HepG2 (cell line): ENCODE measurements around the gene SYTL1. TPM values are rescaled to one million over a fixed set of nuclear protein-coding genes. Genes with fewer than 3 reads are reported as not detected.

Source experiments
- ATAC-seq: fragments of 200-7000 bp; cut with Tn5 transposase; 3 replicates; pipeline ENCODE4 v1.9.1; 2020; ENCODE audit warnings: mild to moderate bottlenecking, moderate library complexity
- BruUV-seq: library from RNA; stranded (reverse); fragments of 400-500 nt; replicated peaks from 2 replicates; lab custom pipeline; 2021; lab: Mats Ljungman, UMichigan
- CTCF ChIA-PET: fragments of 300-600 bp; formaldehyde crosslinking; extraction: SDS; loops from one replicate; lab custom pipeline; 2021; ENCODE audit warnings: low total read pairs, inconsistent platforms, low intra/inter-chr PET ratio; lab: Yijun Ruan, JAX
- POLR2A ChIA-PET: fragments of 350-600 bp; sonication (Branson Sonifier 250); formaldehyde crosslinking; loops from one replicate; lab custom pipeline; 2020; ENCODE audit warnings: antibody characterized with exemption, inconsistent platforms; lab: Yijun Ruan, JAX
- DNase-seq: peaks from one replicate; pipeline ENCODE4 v3.0.0-alpha.2; 2015; ENCODE audit warnings: low spot score
- FAIRE-seq: peaks from 3 replicates; lab custom pipeline; 2011; peaks lifted over from hg19 to GRCh38; lab: Jason Lieb, UNC
- H2AFZ ChIP-seq: one replicate; pipeline ENCODE4 v1.6.1; 2011; ENCODE audit warnings: low read length, inconsistent platforms
- H3K27ac ChIP-seq: fragments of 300-600 bp; 3 replicates; pipeline ENCODE4 v1.8.0; 2011; ENCODE audit warnings: mixed run types, mild to moderate bottlenecking, mixed read lengths, low read length, inconsistent platforms; ENCODE audit not compliant: insufficient read depth; ENCODE audit errors: extremely low read length
- H3K27me3 ChIP-seq, 2 experiments: fragments of 200-600 bp in 1 of 2; 2 replicates in 1 of 2; 3 replicates in 1 of 2; pipeline versions ENCODE4 v1.6.0 to v1.8.0; 2011; ENCODE audit warnings: low read length in 2 of 2, mild to moderate bottlenecking in 2 of 2, moderate library complexity in 2 of 2, inconsistent platforms in 1 of 2; ENCODE audit not compliant: insufficient read depth in 2 of 2, control insufficient read depth in 1 of 2
- H3K36me3 ChIP-seq, 2 experiments: fragments of 200-600 bp in 1 of 2; replicated peaks in 1 of 2; 2 replicates in 1 of 2; 3 replicates in 1 of 2; pipeline versions ENCODE4 v1.5.1 to v1.8.0; 2011; ENCODE audit warnings: low read length in 2 of 2, inconsistent platforms in 1 of 2; ENCODE audit not compliant: insufficient read depth in 2 of 2, control insufficient read depth in 1 of 2
- H3K4me1 ChIP-seq: 2 replicates; pipeline ENCODE4 v1.5.1; 2012; ENCODE audit warnings: low read length, inconsistent platforms; ENCODE audit not compliant: insufficient read depth
- H3K4me2 ChIP-seq: 2 replicates; pipeline ENCODE4 v1.6.0; 2011; ENCODE audit warnings: low read depth, low read length, inconsistent platforms
- H3K4me3 ChIP-seq, 3 experiments: fragments of 200-600 bp in 1 of 3; sonication (generic), shearing (Covaris generic) in 1 of 3; replicated peaks in 1 of 3; 2 replicates each; pipeline ENCODE4 v1.5.1; 2011 to 2016; ENCODE audit warnings: low read length in 3 of 3, inconsistent platforms in 2 of 3, low read depth in 2 of 3, mild to moderate bottlenecking in 2 of 3, control low read depth in 1 of 3, mixed read lengths in 1 of 3; ENCODE audit not compliant: insufficient read depth in 1 of 3
- H3K79me2 ChIP-seq: one replicate; pipeline ENCODE4 v1.6.1; 2011; ENCODE audit warnings: low read length, inconsistent platforms; ENCODE audit not compliant: insufficient read depth
- H3K9ac ChIP-seq: 2 replicates; pipeline ENCODE4 v1.6.0; 2011; ENCODE audit warnings: mild to moderate bottlenecking, low read depth, low read length, inconsistent platforms; ENCODE audit not compliant: insufficient read depth
- H3K9me3 ChIP-seq: 2 replicates; pipeline ENCODE4 v1.5.1; 2012; ENCODE audit warnings: mild to moderate bottlenecking, low read length
- H4K20me1 ChIP-seq: 2 replicates; pipeline ENCODE4 v1.6.0; 2011; ENCODE audit warnings: inconsistent platforms, mild to moderate bottlenecking, low read length, moderate library complexity; ENCODE audit not compliant: insufficient read depth
- CREB1 ChIP-seq, 2 experiments: fragments of 450-650 bp in 1 of 2; IDR thresholded peaks; 2 replicates each; pipeline ENCODE4 v1.6.1; 2016 to 2017; ENCODE audit warnings: control low read depth in 1 of 2, mild to moderate bottlenecking in 1 of 2, missing compliant biosample characterization in 1 of 2, missing genetic modification characterization in 1 of 2
- HDAC2 ChIP-seq: sonication (generic); formaldehyde crosslinking; IDR thresholded peaks from 2 replicates; pipeline ENCODE4 v1.4.0; 2020; ENCODE audit warnings: missing genetic modification reagents
- HOXA7 ChIP-seq: sonication (generic); formaldehyde crosslinking; IDR thresholded peaks from 2 replicates; pipeline ENCODE4 v1.8.1; 2022; ENCODE audit warnings: mild to moderate bottlenecking, missing genetic modification reagents, moderate library complexity
- KDM2A ChIP-seq: sonication (generic); formaldehyde crosslinking; IDR thresholded peaks from 2 replicates; pipeline ENCODE4 v1.4.0; 2020; ENCODE audit warnings: low read depth, missing genetic modification reagents, borderline replicate concordance
- KDM5A ChIP-seq: fragments of 200-600 bp; sonication (generic); IDR thresholded peaks from 2 replicates; pipeline ENCODE4 v1.7.0; 2018; ENCODE audit warnings: antibody characterized with exemption, mild to moderate bottlenecking, low read length, borderline replicate concordance
- KMT2B ChIP-seq: IDR thresholded peaks from 2 replicates; pipeline ENCODE4 v1.6.1; 2016; ENCODE audit warnings: missing genetic modification reagents, missing compliant biosample characterization
- LBX2 ChIP-seq: sonication (generic); formaldehyde crosslinking; IDR thresholded peaks from 2 replicates; pipeline ENCODE4 v1.5.0; 2020; ENCODE audit warnings: missing genetic modification reagents, mild to moderate bottlenecking, borderline replicate concordance
- MEIS2 ChIP-seq: sonication (generic); formaldehyde crosslinking; IDR thresholded peaks from 2 replicates; pipeline ENCODE4 v1.9.0; 2021; ENCODE audit warnings: mild to moderate bottlenecking, missing genetic modification reagents
- MXI1 ChIP-seq: IDR thresholded peaks from 3 replicates; pipeline ENCODE4 v1.6.1; 2012; ENCODE audit warnings: low read depth, low read length, inconsistent platforms, borderline replicate concordance
- NFYB ChIP-seq: sonication (generic); formaldehyde crosslinking; IDR thresholded peaks from 2 replicates; pipeline ENCODE4 v1.4.0; 2020; ENCODE audit warnings: missing genetic modification reagents
- NR0B2 ChIP-seq: sonication (generic); formaldehyde crosslinking; IDR thresholded peaks from 2 replicates; pipeline ENCODE4 v1.4.0; 2020; ENCODE audit warnings: mild to moderate bottlenecking, missing genetic modification reagents
- PCBP2 ChIP-seq: fragments of 200-400 bp; formaldehyde crosslinking; optimal IDR thresholded peaks from 2 replicates; pipeline ENCODE3; 2018; ENCODE audit warnings: low read length, low read depth; ENCODE audit not compliant: poor library complexity, severe bottlenecking
- POLR2AphosphoS2 ChIP-seq: IDR thresholded peaks from 2 replicates; pipeline ENCODE4 v1.6.1; 2011; ENCODE audit warnings: low read depth, low read length, improper control_type of control experiment
- PPARG ChIP-seq: conservative IDR thresholded peaks from 2 replicates; pipeline ENCODE4 v1.6.1; 2016; ENCODE audit warnings: missing biosample characterization, missing genetic modification reagents
- SSRP1 ChIP-seq: IDR thresholded peaks from 2 replicates; pipeline ENCODE4 v1.6.1; 2016; ENCODE audit warnings: control low read depth
- YEATS2 ChIP-seq: sonication (generic); formaldehyde crosslinking; IDR thresholded peaks from 2 replicates; pipeline ENCODE4 v1.4.0; 2020; ENCODE audit warnings: missing genetic modification reagents, borderline replicate concordance
- YEATS4 ChIP-seq: sonication (generic); formaldehyde crosslinking; IDR thresholded peaks from 2 replicates; pipeline ENCODE4 v1.4.0; 2020; ENCODE audit warnings: missing genetic modification reagents, borderline replicate concordance
- ZNF12 ChIP-seq: sonication (generic); formaldehyde crosslinking; IDR thresholded peaks from 2 replicates; pipeline ENCODE4 v1.5.0; 2020; ENCODE audit warnings: missing genetic modification reagents
- ZNF678 ChIP-seq: sonication (generic); formaldehyde crosslinking; IDR thresholded peaks from 2 replicates; pipeline ENCODE4 v1.4.0; 2020; ENCODE audit warnings: mild to moderate bottlenecking, missing genetic modification reagents
- ZXDC ChIP-seq: sonication (generic); formaldehyde crosslinking; IDR thresholded peaks from 2 replicates; pipeline ENCODE4 v1.5.0; 2020; ENCODE audit warnings: mild to moderate bottlenecking, missing genetic modification reagents
- WGBS: methylation state at CpG from one replicate; pipeline ENCODE4 v1.1.6; 2017; ENCODE audit warnings: low lambda C conversion rate; 5-methylcytosine and 5-hydroxymethylcytosine counted together
- in situ Hi-C: cut with HindIII; loops from 2 replicates; pipeline ENCODE4 v1.10.0; 2017; ENCODE audit warnings: low pct_unique_long_range_greater_than_20kb; ENCODE audit not compliant: extremely low pct_ligation_motif_present
- intact Hi-C: fragments of 100-400 bp; cut with micrococcal nuclease; formaldehyde crosslinking; loops from one replicate; pipeline ENCODE4 v1.10.0; 2022; ENCODE audit not compliant: unreplicated experiment
- polyA plus RNA-seq, 8 experiments: library from polyadenylated mRNA; depleted of rRNA in 3 of 8; stranded (reverse) in 7 of 8; unstranded in 1 of 8; fragments of >200 nt; fragmentation: Illumina TruSeq in 4 of 8; extraction: Trizol in 4 of 8; gene quantifications; 2 replicates each; pipeline versions ENCODE4 v1.2.1 to v1.2.3, GENCODE V29; 2011 to 2016; ENCODE audit warnings: low read depth in 4 of 8, missing spikeins in 1 of 8, mixed read lengths in 1 of 8; ENCODE audit not compliant: insufficient read depth in 1 of 8
- total RNA-seq, 5 experiments: library from RNA; depleted of rRNA; stranded (reverse); fragments of >200 nt; fragmentation: Illumina TruSeq; extraction: Trizol; gene quantifications; 2 replicates each; pipeline ENCODE4 v1.2.3, GENCODE V29; 2016; ENCODE audit warnings: low read depth in 1 of 5

The SYTL1 gene
- total and polyA plus RNA-seq, 2 of the 13 experiments (the other 11 are each of a cell fraction or from before 2014, with no cell fraction given): 11.1 to 17.8 TPM

- ATAC-seq: no peak
- in situ Hi-C loops: no loop called here
These were observed 59.1 kb downstream of the SYTL1 start for GRCh38 chr1:27400963-27401341.

More at GRCh38 chr1:27400963-27401341, 59.1 kb downstream of the SYTL1 start:
- 100% methylated on average over 5 of the region's 5 CpGs for WGBS
- no TSS peak for BruUV-seq
- Histone ChIP-seq H4K20me1 (no peaks in the 10 kb centered on the region), H3K27me3 (0 out of 5 replicates have a peak, but pooled peaks cover 0 to 2% of the 10 kb centered on the region in 2 experiments), H3K4me2 (no peak overlapping the region), H2AFZ (no peak overlapping the region), H3K9ac (no peak overlapping the region), H3K79me2 (no peaks in the 10 kb centered on the region), H3K27ac (no peak overlapping the region), H3K4me1 (no peaks in the 10 kb centered on the region), H3K4me3 (no peak overlapping the region), H3K9me3 (no peaks in the 10 kb centered on the region), H3K36me3 (no peaks in the 10 kb centered on the region)
- intact Hi-C loops: no loop called here
- CTCF ChIA-PET: no interaction called here
- POLR2A ChIA-PET: no interaction called here
- TF ChIP-seq PPARG (CRISPR knock-in tag): no peak
- TF ChIP-seq CREB1 (IDR thresholded peaks at IDR 0.05): no peak
- TF ChIP-seq CREB1 (CRISPR knock-in tag; IDR thresholded peaks at IDR 0.05): 0 out of 2 replicates have a peak, but pooled peaks have one; percentile 18
- peak; percentile 81; the same call in 1 of the 2 replicates for TF ChIP-seq SSRP1 (CRISPR knock-in tag)
- TF ChIP-seq HOXA7 (CRISPR knock-in tag): no peak
- no peak for TF ChIP-seq LBX2 (CRISPR knock-in tag)
- no peak for TF ChIP-seq ZXDC
- TF ChIP-seq PCBP2: no peak
- TF ChIP-seq ZNF12 (CRISPR knock-in tag): no peak
- no peak for TF ChIP-seq YEATS4
- no peak for TF ChIP-seq NR0B2 (CRISPR knock-in tag)
- no peak for TF ChIP-seq KDM5A
- no peak for TF ChIP-seq MXI1
- no peak for TF ChIP-seq KMT2B (CRISPR knock-in tag)
- TF ChIP-seq ZNF678 (CRISPR knock-in tag): no peak
- no peak for TF ChIP-seq NFYB
- TF ChIP-seq YEATS2: no peak
- no peak for TF ChIP-seq MEIS2
- TF ChIP-seq KDM2A (CRISPR knock-in tag): no peak
- 0 out of 2 replicates have a peak, but pooled peaks have one; percentile 52 for TF ChIP-seq POLR2AphosphoS2
- no peak for TF ChIP-seq HDAC2 (CRISPR knock-in tag)
- FAIRE-seq (no peak), DNase-seq (no peak)
